HepG2 (cell line): Measurements from ENCODE around the gene ENTPD6. TPM values are rescaled to one million over a fixed set of nuclear protein-coding genes. Genes with fewer than 3 reads are reported as not detected.

ENCODE experiments used
- AGO2 ChIP-seq: fragments of 200-400 bp; formaldehyde crosslinking; optimal IDR thresholded peaks from 2 replicates; pipeline ENCODE3; 2017; ENCODE audit warnings: mild to moderate bottlenecking, low read depth, low read length, moderate library complexity
- BATF2 ChIP-seq: sonication (generic); formaldehyde crosslinking; IDR thresholded peaks from 2 replicates; pipeline ENCODE4 v1.8.0; 2022; ENCODE audit warnings: mild to moderate bottlenecking, missing genetic modification reagents, moderate library complexity
- CBX2 ChIP-seq, 2 experiments: fragments of 200-600 bp in 1 of 2; sonication (generic); formaldehyde crosslinking in 1 of 2; IDR thresholded peaks; 2 replicates each; pipeline versions ENCODE4 v1.7.0 to v1.8.1; 2018 to 2022; ENCODE audit warnings: low read depth in 2 of 2, low read length in 1 of 2, mild to moderate bottlenecking in 1 of 2, missing genetic modification reagents in 1 of 2
- CREBL2 ChIP-seq: sonication (generic); formaldehyde crosslinking; IDR thresholded peaks from 2 replicates; pipeline ENCODE4 v1.8.1; 2023; ENCODE audit warnings: missing genetic modification reagents, mild to moderate bottlenecking, borderline replicate concordance
- DPF2 ChIP-seq: sonication (generic); formaldehyde crosslinking; IDR thresholded peaks from 2 replicates; pipeline ENCODE4 v1.4.0; 2020; ENCODE audit warnings: mild to moderate bottlenecking, low read depth, missing genetic modification reagents, borderline replicate concordance
- ETS1 ChIP-seq: sonication (generic); formaldehyde crosslinking; IDR thresholded peaks from 2 replicates; pipeline ENCODE4 v1.4.0; 2020; ENCODE audit warnings: missing genetic modification reagents
- GMEB1 ChIP-seq: sonication (generic); formaldehyde crosslinking; IDR thresholded peaks from 2 replicates; pipeline ENCODE4 v1.5.1; 2020; ENCODE audit warnings: missing genetic modification reagents, mild to moderate bottlenecking, borderline replicate concordance
- GTF2F1 ChIP-seq: fragments of 150-350 bp; IDR thresholded peaks from 2 replicates; pipeline ENCODE4 v1.6.1; 2014; ENCODE audit warnings: low read length
- HMG20A ChIP-seq: IDR thresholded peaks from 2 replicates; pipeline ENCODE4 v1.6.1; 2016; ENCODE audit warnings: borderline replicate concordance
- KDM5A ChIP-seq: fragments of 200-600 bp; sonication (generic); IDR thresholded peaks from 2 replicates; pipeline ENCODE4 v1.7.0; 2018; ENCODE audit warnings: antibody characterized with exemption, mild to moderate bottlenecking, low read length, borderline replicate concordance
- PAF1 ChIP-seq: IDR thresholded peaks from 2 replicates; pipeline ENCODE4 v1.6.1; 2016; ENCODE audit warnings: missing genetic modification reagents, missing compliant biosample characterization
- PCBP2 ChIP-seq: fragments of 200-400 bp; formaldehyde crosslinking; optimal IDR thresholded peaks from 2 replicates; pipeline ENCODE3; 2018; ENCODE audit warnings: low read length, low read depth; ENCODE audit not compliant: poor library complexity, severe bottlenecking
- REL ChIP-seq: sonication (generic); formaldehyde crosslinking; conservative IDR thresholded peaks from 2 replicates; pipeline ENCODE4 v1.8.0; 2022; ENCODE audit warnings: mild to moderate bottlenecking, missing genetic modification reagents, moderate library complexity
- RFXANK ChIP-seq: IDR thresholded peaks from 2 replicates; pipeline ENCODE4 v1.6.1; 2016
- SNAPC5 ChIP-seq: sonication (generic); formaldehyde crosslinking; IDR thresholded peaks from 2 replicates; pipeline ENCODE4 v1.8.1; 2023; ENCODE audit warnings: mild to moderate bottlenecking, missing genetic modification reagents, borderline replicate concordance
- SRY ChIP-seq: sonication (generic); formaldehyde crosslinking; IDR thresholded peaks from 2 replicates; pipeline ENCODE4 v1.8.0; 2022; ENCODE audit warnings: mild to moderate bottlenecking, missing genetic modification reagents
- ZC3H4 ChIP-seq: sonication (generic); formaldehyde crosslinking; IDR thresholded peaks from 2 replicates; pipeline ENCODE4 v1.4.0; 2020; ENCODE audit warnings: missing genetic modification reagents, borderline replicate concordance
- ZMYM2 ChIP-seq: sonication (generic); formaldehyde crosslinking; IDR thresholded peaks from 2 replicates; pipeline ENCODE4 v1.8.0; 2022; ENCODE audit warnings: mild to moderate bottlenecking, missing genetic modification reagents
- ZNF124 ChIP-seq: sonication (generic); formaldehyde crosslinking; IDR thresholded peaks from 2 replicates; pipeline ENCODE4 v1.4.0; 2020; ENCODE audit warnings: missing genetic modification reagents
- ZNF451 ChIP-seq: sonication (generic); formaldehyde crosslinking; IDR thresholded peaks from 2 replicates; pipeline ENCODE4 v1.5.0; 2020; ENCODE audit warnings: mild to moderate bottlenecking, missing genetic modification reagents
- ZNF557 ChIP-seq: sonication (generic); formaldehyde crosslinking; IDR thresholded peaks from 2 replicates; pipeline ENCODE4 v1.4.0; 2020; ENCODE audit warnings: missing genetic modification reagents
- ZNF576 ChIP-seq: sonication (generic); formaldehyde crosslinking; IDR thresholded peaks from 2 replicates; pipeline ENCODE4 v1.4.0; 2020; ENCODE audit warnings: mild to moderate bottlenecking, missing genetic modification reagents
- ZNF704 ChIP-seq: sonication (generic); formaldehyde crosslinking; IDR thresholded peaks from 2 replicates; pipeline ENCODE4 v1.8.1; 2023; ENCODE audit warnings: mild to moderate bottlenecking, inconsistent platforms, moderate library complexity, missing genetic modification reagents, borderline replicate concordance
- polyA plus RNA-seq, 8 experiments: library from polyadenylated mRNA; depleted of rRNA in 3 of 8; stranded (reverse) in 7 of 8; unstranded in 1 of 8; fragments of >200 nt; fragmentation: Illumina TruSeq in 4 of 8; extraction: Trizol in 4 of 8; gene quantifications; 2 replicates each; pipeline versions ENCODE4 v1.2.1 to v1.2.3, GENCODE V29; 2011 to 2016; ENCODE audit warnings: low read depth in 4 of 8, missing spikeins in 1 of 8, mixed read lengths in 1 of 8; ENCODE audit not compliant: insufficient read depth in 1 of 8
- total RNA-seq, 5 experiments: library from RNA; depleted of rRNA; stranded (reverse); fragments of >200 nt; fragmentation: Illumina TruSeq; extraction: Trizol; gene quantifications; 2 replicates each; pipeline ENCODE4 v1.2.3, GENCODE V29; 2016; ENCODE audit warnings: low read depth in 1 of 5

The ENTPD6 gene
- total and polyA plus RNA-seq, 2 of the 13 experiments (the other 11 are each of a cell fraction or from before 2014, with no cell fraction given), result 164 to 172 TPM

- TF ChIP-seq AGO2, result no peak
- TF ChIP-seq ZNF124 (CRISPR knock-in tag), result no peak
- no peak; the same call in 1 of the 2 replicates for TF ChIP-seq ZNF576 (CRISPR knock-in tag)
- no peak for TF ChIP-seq SNAPC5
- TF ChIP-seq ZC3H4 (CRISPR knock-in tag), result no peak
- no peak for TF ChIP-seq BATF2
- peak; percentile 27; the same call in 1 of the 2 replicates for TF ChIP-seq HMG20A (CRISPR knock-in tag)
- no peak for TF ChIP-seq KDM5A
- peak; percentile 68; the same call in 1 of the 2 replicates for TF ChIP-seq ZMYM2 (CRISPR knock-in tag)
- peak; percentile 78; the same call in 1 of the 2 replicates for TF ChIP-seq ZNF704 (CRISPR knock-in tag)
- TF ChIP-seq PAF1 (CRISPR knock-in tag), result no peak
- 0 out of 2 replicates have a peak, but pooled peaks have one; percentile 21 for TF ChIP-seq DPF2
- no peak for TF ChIP-seq ETS1
- TF ChIP-seq SRY (CRISPR knock-in tag), result no peak
- TF ChIP-seq RFXANK, result no peak
- TF ChIP-seq GMEB1, result no peak
- no peak for TF ChIP-seq PCBP2
- TF ChIP-seq REL, result no peak
- no peak for TF ChIP-seq CBX2 (IDR thresholded peaks at IDR 0.05; ENCODE audit: low read depth, low read length)
- TF ChIP-seq CBX2 (CRISPR knock-in tag; IDR thresholded peaks at IDR 0.05; ENCODE audit: low read depth), result no peak; the same call in 1 of the 2 replicates
- TF ChIP-seq ZNF451 (CRISPR knock-in tag), result no peak
- TF ChIP-seq GTF2F1, result no peak
- no peak for TF ChIP-seq ZNF557 (CRISPR knock-in tag)
- TF ChIP-seq CREBL2, result no peak
These were observed 51.5 kb downstream of the ENTPD6 start (continued) for GRCh38 chr20:25247000-25247517.
